Measurements from ENCODE around the gene MAP7. TPM values are rescaled to one million over a fixed set of nuclear protein-coding genes. Genes with fewer than 3 reads are reported as not detected.

The MAP7 gene
- total and polyA plus RNA-seq, 2 experiments from 2014 or later = 44.7 to 49.2 TPM

DNA sequence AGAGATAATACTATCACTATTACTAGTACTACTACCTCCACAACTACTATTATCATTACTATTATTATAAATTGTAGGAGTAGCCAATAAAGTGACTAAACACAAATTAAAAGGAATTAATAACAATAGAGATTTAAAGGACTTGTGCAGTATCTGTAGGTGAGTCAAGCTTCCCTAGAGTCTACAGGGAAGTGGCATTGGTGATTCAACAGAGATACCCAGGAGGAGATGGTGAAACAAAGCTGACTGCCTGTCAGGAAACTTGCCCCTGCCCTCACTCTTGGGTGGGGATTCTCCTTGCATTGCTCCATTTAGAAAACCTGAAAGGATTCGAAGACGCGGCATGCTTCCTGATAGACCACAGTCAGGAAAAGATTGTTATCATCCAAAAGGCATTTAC is 237.2 kb downstream of the MAP7 start:
- no peak for ATAC-seq
- DNase-seq (ENCODE audit: low spot score) = no peak
- TF ChIP-seq, protein P1, sequence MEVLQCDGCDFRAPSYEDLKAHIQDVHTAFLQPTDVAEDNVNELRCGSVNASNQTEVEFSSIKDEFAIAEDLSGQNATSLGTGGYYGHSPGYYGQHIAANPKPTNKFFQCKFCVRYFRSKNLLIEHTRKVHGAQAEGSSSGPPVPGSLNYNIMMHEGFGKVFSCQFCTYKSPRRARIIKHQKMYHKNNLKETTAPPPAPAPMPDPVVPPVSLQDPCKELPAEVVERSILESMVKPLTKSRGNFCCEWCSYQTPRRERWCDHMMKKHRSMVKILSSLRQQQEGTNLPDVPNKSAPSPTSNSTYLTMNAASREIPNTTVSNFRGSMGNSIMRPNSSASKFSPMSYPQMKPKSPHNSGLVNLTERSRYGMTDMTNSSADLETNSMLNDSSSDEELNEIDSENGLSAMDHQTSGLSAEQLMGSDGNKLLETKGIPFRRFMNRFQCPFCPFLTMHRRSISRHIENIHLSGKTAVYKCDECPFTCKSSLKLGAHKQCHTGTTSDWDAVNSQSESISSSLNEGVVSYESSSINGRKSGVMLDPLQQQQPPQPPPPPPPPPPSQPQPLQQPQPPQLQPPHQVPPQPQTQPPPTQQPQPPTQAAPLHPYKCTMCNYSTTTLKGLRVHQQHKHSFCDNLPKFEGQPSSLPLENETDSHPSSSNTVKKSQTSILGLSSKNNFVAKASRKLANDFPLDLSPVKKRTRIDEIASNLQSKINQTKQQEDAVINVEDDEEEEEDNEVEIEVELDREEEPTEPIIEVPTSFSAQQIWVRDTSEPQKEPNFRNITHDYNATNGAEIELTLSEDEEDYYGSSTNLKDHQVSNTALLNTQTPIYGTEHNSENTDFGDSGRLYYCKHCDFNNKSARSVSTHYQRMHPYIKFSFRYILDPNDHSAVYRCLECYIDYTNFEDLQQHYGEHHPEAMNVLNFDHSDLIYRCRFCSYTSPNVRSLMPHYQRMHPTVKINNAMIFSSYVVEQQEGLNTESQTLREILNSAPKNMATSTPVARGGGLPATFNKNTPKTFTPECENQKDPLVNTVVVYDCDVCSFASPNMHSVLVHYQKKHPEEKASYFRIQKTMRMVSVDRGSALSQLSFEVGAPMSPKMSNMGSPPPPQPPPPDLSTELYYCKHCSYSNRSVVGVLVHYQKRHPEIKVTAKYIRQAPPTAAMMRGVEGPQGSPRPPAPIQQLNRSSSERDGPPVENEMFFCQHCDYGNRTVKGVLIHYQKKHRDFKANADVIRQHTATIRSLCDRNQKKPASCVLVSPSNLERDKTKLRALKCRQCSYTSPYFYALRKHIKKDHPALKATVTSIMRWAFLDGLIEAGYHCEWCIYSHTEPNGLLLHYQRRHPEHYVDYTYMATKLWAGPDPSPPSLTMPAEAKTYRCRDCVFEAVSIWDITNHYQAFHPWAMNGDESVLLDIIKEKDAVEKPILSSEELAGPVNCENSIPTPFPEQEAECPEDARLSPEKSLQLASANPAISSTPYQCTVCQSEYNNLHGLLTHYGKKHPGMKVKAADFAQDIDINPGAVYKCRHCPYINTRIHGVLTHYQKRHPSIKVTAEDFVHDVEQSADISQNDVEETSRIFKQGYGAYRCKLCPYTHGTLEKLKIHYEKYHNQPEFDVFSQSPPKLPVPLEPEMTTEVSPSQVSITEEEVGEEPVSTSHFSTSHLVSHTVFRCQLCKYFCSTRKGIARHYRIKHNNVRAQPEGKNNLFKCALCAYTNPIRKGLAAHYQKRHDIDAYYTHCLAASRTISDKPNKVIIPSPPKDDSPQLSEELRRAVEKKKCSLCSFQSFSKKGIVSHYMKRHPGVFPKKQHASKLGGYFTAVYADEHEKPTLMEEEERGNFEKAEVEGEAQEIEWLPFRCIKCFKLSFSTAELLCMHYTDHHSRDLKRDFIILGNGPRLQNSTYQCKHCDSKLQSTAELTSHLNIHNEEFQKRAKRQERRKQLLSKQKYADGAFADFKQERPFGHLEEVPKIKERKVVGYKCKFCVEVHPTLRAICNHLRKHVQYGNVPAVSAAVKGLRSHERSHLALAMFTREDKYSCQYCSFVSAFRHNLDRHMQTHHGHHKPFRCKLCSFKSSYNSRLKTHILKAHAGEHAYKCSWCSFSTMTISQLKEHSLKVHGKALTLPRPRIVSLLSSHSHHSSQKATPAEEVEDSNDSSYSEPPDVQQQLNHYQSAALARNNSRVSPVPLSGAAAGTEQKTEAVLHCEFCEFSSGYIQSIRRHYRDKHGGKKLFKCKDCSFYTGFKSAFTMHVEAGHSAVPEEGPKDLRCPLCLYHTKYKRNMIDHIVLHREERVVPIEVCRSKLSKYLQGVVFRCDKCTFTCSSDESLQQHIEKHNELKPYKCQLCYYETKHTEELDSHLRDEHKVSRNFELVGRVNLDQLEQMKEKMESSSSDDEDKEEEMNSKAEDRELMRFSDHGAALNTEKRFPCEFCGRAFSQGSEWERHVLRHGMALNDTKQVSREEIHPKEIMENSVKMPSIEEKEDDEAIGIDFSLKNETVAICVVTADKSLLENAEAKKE (CRISPR knock-in tag; IDR thresholded peaks at IDR 0.05) = no peak
- TF ChIP-seq ZNF331 (CRISPR knock-in tag; IDR thresholded peaks at IDR 0.05; ENCODE audit: low read depth) (no peak), NANOG (IDR thresholded peaks at IDR 0.05; ENCODE audit: borderline replicate concordance) (no peak), ZNF114 (CRISPR knock-in tag; IDR thresholded peaks at IDR 0.05) (no peak), EZH2phosphoT487 (IDR thresholded peaks at IDR 0.05; ENCODE audit: unreplicated experiment) (no peak), CREB1 (CRISPR knock-in tag; IDR thresholded peaks at IDR 0.05; ENCODE audit: low read depth) (no peak), JUNB (IDR thresholded peaks at IDR 0.05; ENCODE audit: unreplicated experiment) (no peak), EZH2 (IDR thresholded peaks at IDR 0.05; ENCODE audit: low read depth, unreplicated experiment) (no peak), POLR2AphosphoS5 (IDR thresholded peaks at IDR 0.05; ENCODE audit: low read depth) (no peak), STAT1 (IDR thresholded peaks at IDR 0.05; ENCODE audit: unreplicated experiment) (no peak)
- TF ChIP-seq, protein P2, sequence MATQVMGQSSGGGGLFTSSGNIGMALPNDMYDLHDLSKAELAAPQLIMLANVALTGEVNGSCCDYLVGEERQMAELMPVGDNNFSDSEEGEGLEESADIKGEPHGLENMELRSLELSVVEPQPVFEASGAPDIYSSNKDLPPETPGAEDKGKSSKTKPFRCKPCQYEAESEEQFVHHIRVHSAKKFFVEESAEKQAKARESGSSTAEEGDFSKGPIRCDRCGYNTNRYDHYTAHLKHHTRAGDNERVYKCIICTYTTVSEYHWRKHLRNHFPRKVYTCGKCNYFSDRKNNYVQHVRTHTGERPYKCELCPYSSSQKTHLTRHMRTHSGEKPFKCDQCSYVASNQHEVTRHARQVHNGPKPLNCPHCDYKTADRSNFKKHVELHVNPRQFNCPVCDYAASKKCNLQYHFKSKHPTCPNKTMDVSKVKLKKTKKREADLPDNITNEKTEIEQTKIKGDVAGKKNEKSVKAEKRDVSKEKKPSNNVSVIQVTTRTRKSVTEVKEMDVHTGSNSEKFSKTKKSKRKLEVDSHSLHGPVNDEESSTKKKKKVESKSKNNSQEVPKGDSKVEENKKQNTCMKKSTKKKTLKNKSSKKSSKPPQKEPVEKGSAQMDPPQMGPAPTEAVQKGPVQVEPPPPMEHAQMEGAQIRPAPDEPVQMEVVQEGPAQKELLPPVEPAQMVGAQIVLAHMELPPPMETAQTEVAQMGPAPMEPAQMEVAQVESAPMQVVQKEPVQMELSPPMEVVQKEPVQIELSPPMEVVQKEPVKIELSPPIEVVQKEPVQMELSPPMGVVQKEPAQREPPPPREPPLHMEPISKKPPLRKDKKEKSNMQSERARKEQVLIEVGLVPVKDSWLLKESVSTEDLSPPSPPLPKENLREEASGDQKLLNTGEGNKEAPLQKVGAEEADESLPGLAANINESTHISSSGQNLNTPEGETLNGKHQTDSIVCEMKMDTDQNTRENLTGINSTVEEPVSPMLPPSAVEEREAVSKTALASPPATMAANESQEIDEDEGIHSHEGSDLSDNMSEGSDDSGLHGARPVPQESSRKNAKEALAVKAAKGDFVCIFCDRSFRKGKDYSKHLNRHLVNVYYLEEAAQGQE (IDR thresholded peaks at IDR 0.05; ENCODE audit: unreplicated experiment) = no peak
- TF ChIP-seq, protein P3, sequence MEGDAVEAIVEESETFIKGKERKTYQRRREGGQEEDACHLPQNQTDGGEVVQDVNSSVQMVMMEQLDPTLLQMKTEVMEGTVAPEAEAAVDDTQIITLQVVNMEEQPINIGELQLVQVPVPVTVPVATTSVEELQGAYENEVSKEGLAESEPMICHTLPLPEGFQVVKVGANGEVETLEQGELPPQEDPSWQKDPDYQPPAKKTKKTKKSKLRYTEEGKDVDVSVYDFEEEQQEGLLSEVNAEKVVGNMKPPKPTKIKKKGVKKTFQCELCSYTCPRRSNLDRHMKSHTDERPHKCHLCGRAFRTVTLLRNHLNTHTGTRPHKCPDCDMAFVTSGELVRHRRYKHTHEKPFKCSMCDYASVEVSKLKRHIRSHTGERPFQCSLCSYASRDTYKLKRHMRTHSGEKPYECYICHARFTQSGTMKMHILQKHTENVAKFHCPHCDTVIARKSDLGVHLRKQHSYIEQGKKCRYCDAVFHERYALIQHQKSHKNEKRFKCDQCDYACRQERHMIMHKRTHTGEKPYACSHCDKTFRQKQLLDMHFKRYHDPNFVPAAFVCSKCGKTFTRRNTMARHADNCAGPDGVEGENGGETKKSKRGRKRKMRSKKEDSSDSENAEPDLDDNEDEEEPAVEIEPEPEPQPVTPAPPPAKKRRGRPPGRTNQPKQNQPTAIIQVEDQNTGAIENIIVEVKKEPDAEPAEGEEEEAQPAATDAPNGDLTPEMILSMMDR (conservative IDR thresholded peaks at IDR 0.05; ENCODE audit: low read depth in 2 of 2) = no peak
- TF ChIP-seq, protein P4, sequence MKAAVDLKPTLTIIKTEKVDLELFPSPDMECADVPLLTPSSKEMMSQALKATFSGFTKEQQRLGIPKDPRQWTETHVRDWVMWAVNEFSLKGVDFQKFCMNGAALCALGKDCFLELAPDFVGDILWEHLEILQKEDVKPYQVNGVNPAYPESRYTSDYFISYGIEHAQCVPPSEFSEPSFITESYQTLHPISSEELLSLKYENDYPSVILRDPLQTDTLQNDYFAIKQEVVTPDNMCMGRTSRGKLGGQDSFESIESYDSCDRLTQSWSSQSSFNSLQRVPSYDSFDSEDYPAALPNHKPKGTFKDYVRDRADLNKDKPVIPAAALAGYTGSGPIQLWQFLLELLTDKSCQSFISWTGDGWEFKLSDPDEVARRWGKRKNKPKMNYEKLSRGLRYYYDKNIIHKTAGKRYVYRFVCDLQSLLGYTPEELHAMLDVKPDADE (IDR thresholded peaks at IDR 0.05) = no peak
- H3K4me3 Mint-ChIP-seq = no peak overlapping the region
- H3K9me2 ChIP-seq (ENCODE audit: insufficient read depth) = 0 out of 2 replicates have a peak, but pooled peaks cover 5% of the 10 kb centered on the region
- H3K4me2 ChIP-seq = no peak overlapping the region
- H3K36me3 ChIP-seq (ENCODE audit: insufficient read depth) = no peaks in the 10 kb centered on the region
- no peak overlapping the region for H3K27ac ChIP-seq (ENCODE audit: low read depth)
- no peaks in the 10 kb centered on the region for H3K9me3 Mint-ChIP-seq
- no peak overlapping the region for H3K27ac Mint-ChIP-seq
- no peak overlapping the region for H3K4me3 ChIP-seq
- no peaks in the 10 kb centered on the region for H3K27me3 ChIP-seq (ENCODE audit: insufficient read depth)
- no peaks in the 10 kb centered on the region; the same call in 2 of the 3 replicates for H3K4me1 Mint-ChIP-seq
- no peaks in the 10 kb centered on the region for H3K36me3 Mint-ChIP-seq (ENCODE audit: low read depth)
- H3K79me2 ChIP-seq (replicated peaks; ENCODE audit: insufficient read depth) = no peaks in the 10 kb centered on the region
- peaks cover 4% of the 10 kb centered on the region for H3K27me3 Mint-ChIP-seq (ENCODE audit: insufficient read depth, low read depth, poor library complexity)
- no peaks in the 10 kb centered on the region for H4K20me1 ChIP-seq (replicated peaks; ENCODE audit: insufficient read depth)
- H3K4me1 ChIP-seq (ENCODE audit: insufficient read depth) = no peaks in the 10 kb centered on the region
- H3F3A ChIP-seq (replicated peaks; ENCODE audit: low read depth) = no peaks in the 10 kb centered on the region
- peak overlapping the region; percentile 74; the same call in 1 of the 2 replicates for H2AFZ ChIP-seq
